Stimulated activated CD4-positive, alpha-beta T cell treated with anti-CD3 and anti-CD28 coated beads, Interleukin-4, amount 100 ng/mL, for 24 hours (primary cell): ENCODE results near the gene CEP20.

ENCODE experiments used
- DNase-seq: peaks from one replicate; pipeline ENCODE4 v3.0.0-alpha.2; 2020

The CEP20 gene

DNA sequence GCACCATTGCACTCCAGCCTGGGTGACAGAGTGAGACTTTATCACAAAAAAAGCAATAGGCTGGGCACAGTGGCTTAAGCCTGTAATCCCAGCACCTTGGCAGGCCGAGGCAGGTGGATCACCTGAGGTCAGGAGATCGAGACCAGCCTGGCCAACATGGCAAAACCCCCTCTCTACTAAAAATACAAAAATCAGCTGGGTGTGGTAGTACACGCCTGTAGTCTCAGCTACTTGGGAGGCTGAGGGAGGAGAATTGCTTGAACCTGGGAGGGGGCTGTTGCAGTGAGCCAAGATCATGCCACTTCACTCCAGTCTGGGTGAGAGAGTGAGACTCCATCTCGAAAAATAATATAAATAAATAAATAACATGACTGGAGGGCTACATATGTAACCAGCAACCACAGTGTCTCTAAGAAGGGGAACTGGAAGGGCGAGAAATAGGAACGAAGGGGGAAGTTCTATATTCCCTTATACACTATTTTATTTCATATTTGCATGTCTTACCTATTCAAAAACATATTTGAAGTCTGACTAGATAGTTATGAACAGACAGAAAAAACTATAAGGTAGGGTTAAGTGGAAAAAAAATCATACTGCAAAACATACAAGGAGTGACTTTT, 57.5 kb downstream of the CEP20 start:
- DNase-seq, result no peak

DNA sequence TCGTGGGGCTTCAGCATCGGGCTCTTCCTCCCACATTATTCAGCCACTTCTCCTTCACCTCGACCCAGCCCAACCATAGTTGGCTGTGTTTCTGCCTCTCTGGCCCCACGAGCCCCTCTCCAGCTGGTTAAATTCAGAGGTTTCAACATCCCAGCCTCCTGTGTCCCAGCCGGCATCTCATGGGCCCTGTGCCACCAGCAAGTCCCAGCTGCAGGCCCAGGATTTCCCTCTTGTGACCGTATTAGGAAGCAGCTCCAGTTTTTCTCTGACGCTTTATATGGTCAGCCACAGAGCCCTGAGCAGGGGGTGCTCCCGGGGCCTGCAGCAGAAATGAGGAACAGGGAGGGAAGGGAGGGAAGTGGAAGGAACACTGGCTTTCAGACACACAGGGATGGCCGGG, 58.9 kb downstream of the CEP20 start:
- no peak for DNase-seq

DNA sequence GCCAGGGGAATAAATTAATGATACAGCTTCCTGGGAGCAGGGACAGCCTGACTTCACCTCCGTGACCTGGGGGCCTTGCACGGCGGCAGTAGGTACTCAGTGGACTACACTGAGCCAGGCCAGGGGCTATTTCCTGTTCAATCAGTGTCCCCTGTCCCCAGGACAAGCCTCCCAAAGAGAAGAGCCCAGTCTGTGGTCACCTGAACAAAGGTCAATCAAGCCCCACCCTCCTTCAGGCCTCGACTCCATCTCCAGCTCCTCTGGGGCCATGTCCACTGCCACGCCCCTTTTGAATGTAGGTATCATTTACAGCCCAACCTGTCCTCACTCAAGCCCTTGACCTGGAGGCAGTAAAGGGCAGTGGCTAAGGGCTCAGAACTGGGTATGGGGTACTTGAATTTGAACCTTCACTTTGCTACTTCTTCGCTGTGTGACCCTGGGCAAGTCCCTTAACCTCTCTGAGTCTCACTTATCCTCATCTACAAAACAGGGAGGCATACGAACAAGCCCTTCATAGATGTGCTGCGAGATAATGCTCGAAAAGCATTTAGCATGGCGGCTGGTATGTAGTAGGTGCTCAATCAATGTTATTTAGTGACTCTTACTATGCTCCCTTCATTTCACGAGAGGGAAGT, 60.6 kb downstream of the CEP20 start:
- DNase-seq, result no peak

DNA sequence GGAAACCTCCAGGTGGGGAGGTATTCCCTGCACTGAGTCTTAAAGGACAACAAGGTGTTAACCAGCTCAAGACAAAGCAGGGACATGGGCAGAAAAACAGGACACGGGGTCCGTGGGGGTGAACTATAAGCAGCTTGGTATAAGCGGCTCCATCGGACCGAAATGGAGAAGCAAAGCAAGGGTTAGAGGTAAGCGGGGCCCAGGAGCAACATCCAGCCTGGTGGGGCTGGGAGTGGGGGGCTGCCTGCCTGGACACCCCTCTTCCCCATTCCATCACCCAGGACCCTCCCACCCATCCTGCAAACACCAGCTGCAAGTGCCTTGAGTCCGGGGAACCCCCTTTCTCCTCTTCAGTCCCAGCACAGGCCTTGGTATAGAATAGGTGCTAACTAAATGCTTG, 61.1 kb downstream of the CEP20 start:
- no peak for DNase-seq

DNA sequence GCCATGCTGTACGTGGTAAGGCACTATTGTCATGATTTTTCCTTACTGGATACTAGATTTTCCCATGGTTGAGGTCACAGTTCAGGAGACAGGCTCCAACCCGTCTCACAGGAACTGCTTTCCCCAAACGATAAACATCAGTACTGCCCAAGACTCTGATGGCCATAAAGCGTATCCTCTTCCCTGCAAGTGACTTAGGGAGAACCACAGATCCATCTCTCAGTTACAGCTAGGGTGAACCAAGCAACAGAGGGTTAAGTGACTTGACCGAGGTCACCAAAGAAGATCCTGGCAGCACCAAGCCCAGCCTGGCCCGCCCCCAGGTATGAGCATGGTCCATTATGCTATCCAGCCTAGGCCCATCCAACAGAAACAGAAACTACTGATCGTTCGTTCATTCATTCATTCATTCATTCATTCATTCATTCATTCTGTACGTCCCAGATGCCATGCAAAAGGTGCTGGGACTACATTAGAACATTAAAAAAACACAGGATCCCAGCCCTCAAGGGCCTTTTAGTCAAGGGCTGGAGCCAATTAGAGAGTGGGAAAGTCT, 62.6 kb downstream of the CEP20 start:
- no peak for DNase-seq

DNA sequence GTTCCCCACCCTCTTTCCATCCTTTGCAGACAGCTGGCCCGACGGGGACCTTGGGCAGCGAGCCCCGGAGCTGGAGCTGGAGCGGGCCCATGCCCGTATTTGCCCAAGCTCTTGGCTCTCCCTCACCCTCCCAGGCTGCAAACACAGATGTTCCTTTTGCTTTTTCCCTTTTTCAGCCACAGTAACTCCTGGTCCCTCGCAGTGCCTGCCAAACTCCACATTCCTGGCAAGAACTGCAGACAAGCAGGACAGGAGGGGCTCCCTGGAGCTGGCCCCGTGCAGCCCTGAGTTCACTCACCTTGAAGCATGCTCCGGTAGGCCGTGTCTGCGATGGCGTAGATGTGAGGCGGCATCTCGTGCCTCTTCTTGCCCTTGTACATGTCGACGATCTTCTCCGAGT, 65.4 kb downstream of the CEP20 start:
- no peak for DNase-seq

DNA sequence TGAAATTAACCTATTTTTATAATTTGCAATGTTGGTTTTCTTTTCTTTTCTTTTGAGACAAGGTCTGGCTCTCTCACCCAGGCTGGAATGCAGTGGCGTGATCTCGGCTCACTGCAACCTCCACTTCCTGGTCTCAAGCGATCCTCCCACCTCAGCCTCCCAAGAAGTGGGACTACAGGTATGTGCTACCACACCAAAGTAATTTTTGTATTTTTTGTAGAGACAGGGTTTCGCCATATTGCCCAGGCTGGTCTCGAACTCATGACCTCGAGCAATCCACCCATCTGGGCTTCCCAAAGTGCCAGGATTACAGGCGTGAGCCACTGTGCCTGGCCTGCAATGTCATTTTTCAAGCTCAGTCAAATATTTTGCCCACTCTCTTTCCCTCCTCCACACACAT, 67.6 kb downstream of the CEP20 start:
- no peak for DNase-seq

DNA sequence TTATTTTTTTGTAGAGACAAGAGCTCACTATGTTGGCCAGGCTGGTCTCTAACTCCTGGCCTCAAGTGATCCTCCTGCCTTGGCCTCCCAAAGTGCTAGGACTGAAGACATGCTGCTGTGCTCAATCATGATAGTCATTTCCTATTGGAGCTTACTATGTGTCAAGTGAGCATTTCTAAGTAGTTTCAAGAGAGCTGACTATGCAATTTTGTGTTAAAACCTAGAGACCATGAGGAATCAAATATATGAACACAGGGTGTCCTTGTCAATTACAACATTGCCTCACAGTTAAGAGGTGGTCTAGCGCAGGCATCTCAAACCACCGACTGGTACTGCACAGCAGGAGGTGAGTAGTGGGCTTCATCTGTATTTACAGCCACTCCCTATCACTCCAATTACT, 69.4 kb downstream of the CEP20 start:
- no peak for DNase-seq

DNA sequence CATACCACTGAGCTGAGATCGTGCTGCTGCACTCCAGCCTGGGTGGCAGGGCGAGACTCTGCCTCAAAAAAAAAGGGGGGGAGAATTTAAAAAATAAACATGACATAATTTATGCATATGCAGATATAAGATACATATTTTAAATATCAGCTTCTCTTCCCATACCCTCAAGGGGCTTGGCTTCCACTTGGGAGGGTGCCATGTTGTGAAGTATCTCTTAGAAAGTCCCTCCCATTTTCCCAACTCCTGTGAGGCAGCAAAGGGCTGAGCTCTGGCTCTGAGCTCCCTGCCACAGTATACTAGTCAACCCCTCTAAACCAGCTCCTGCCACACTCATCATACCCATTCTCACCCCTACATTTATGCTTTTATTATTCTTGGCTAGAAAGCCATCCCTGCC, 71.0 kb downstream of the CEP20 start:
- no peak for DNase-seq

DNA sequence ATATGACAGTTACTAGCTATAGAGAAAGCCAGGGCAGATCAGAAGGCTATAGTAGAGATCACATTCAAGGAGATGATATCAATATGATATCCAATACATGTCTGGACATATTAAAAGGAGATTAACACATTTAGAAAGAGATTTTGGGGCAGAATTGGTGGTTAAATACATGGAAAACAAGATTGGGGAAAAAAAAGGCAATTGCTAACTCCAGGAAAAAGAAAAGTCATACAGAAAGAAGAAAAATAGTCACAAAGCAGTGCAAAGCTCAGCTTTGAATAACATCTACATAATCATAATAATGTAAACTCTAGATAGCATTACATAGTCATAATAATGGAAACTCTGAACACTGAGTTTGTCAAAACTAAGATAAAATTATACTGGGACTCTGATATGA, 72.2 kb downstream of the CEP20 start:
- no peak for DNase-seq
